NCI-H510A (cell line): ENCODE measurements around the gene IRS1.
"Not testable (repeated sequence)": the region's sequence is repeated elsewhere in the genome, so short reads cannot be mapped to it uniquely, and the experiment has no call there.

Experiments used
- DNase-seq: peaks from one replicate; lab custom pipeline; 2025; lab: John Stamatoyannopoulos, UW

Gene IRS1, protein sequence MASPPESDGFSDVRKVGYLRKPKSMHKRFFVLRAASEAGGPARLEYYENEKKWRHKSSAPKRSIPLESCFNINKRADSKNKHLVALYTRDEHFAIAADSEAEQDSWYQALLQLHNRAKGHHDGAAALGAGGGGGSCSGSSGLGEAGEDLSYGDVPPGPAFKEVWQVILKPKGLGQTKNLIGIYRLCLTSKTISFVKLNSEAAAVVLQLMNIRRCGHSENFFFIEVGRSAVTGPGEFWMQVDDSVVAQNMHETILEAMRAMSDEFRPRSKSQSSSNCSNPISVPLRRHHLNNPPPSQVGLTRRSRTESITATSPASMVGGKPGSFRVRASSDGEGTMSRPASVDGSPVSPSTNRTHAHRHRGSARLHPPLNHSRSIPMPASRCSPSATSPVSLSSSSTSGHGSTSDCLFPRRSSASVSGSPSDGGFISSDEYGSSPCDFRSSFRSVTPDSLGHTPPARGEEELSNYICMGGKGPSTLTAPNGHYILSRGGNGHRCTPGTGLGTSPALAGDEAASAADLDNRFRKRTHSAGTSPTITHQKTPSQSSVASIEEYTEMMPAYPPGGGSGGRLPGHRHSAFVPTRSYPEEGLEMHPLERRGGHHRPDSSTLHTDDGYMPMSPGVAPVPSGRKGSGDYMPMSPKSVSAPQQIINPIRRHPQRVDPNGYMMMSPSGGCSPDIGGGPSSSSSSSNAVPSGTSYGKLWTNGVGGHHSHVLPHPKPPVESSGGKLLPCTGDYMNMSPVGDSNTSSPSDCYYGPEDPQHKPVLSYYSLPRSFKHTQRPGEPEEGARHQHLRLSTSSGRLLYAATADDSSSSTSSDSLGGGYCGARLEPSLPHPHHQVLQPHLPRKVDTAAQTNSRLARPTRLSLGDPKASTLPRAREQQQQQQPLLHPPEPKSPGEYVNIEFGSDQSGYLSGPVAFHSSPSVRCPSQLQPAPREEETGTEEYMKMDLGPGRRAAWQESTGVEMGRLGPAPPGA (N-terminal part only)

GRCh38 chr2:226799211-226799975 lies at the start of gene IRS1:
TSS of gene IRS1 (minus strand) at chr2:226799820. CDS start at chr2:226798738, 1,082 bp downstream.
- DNase-seq = peak; percentile 47

- DNase-seq = no peak
These were observed 49.7 kb upstream of the IRS1 start for GRCh38 chr2:226849349-226849748.

GRCh38 chr2:226847511-226847910 lies 47.9 kb upstream of the IRS1 start:
- DNase-seq = no peak

GRCh38 chr2:226847090-226847489 lies 47.5 kb upstream of the IRS1 start:
- no peak for DNase-seq

GRCh38 chr2:226845386-226846116 lies 45.9 kb upstream of the IRS1 start:
- DNase-seq = no peak

GRCh38 chr2:226843001-226843400 lies 43.4 kb upstream of the IRS1 start:
- not testable (repeated sequence) for DNase-seq

GRCh38 chr2:226839951-226840350 lies 40.3 kb upstream of the IRS1 start:
- DNase-seq = no peak

DNA sequence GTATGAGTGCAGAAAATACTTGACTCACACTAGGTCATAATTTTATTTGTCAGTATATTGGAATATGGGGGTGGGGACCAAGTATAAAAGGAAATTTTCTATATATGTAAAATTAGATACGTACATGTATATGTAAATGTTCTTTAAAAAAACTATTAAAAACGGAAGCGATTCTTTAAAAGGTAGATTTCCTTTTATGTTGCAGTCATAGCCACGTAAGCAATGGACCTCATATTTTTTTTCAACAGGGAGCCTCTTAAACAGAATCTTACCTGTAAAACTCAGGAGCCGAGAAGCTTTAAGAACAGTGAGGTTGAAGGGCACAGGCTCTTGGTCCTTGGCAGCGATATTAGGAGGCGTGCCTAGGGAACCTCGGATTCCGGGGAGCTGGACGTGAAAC lies 39.5 kb upstream of the IRS1 start:
- no peak for DNase-seq

- no peak for DNase-seq
These were observed 39.1 kb upstream of the IRS1 start for GRCh38 chr2:226838722-226839121.

DNA sequence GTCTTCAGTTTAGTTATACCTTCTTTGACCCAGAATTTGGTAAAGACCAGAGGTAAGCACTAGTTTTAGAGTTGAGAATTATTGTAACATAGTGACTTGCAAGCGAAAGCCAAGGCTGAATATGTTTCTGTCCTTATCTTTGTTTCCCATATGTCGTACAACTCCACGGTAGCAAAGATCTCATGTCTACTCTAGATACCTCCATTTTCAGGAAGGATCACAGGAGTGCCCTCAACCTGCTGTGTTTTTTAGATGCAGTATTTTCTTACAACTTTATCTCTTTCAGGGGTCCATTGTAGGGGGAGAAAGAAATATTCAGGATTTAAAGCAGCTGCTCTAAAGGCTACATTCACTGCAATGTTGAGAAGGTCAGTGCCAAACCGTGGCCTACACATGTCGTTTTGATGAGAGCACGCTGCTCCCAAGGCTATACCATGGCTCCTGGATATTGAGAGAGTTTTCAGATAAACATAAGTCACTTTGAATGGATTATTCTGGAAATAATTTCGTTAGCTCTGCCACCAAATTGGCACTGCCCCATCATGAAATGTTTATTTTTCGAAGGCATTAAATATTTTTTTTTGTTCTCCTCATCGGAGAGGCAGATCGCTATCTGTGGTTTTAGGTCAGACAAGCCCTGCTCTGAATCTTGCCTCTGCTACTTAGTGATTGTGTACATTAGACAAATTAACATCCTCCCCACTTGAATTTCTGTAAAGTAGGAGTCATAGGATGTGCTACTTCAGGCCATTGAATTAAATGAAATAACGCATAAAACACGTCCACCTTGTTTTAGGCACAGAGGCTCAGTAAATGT lies 38.4 kb upstream of the IRS1 start:
- DNase-seq = no peak

DNA sequence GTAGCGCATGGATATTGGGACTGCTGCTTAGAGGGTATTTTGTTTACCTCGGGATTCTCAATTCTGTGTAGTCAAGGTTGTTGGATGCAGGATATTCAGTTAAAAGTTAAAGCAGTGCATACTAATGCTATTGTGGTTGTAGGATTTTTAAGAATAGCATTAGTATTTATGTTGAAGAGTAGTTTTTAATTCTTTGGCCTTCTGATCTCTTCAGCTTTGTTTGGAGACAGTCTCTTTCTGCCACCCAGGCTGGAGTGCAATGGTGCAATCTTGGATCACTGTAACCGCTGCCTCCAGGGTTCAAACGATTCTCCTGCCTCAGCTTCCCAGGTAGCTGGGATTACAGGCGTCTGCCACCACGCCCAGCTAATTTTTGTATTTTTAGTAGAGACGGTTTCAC lies 37.7 kb upstream of the IRS1 start:
- no peak for DNase-seq

DNA sequence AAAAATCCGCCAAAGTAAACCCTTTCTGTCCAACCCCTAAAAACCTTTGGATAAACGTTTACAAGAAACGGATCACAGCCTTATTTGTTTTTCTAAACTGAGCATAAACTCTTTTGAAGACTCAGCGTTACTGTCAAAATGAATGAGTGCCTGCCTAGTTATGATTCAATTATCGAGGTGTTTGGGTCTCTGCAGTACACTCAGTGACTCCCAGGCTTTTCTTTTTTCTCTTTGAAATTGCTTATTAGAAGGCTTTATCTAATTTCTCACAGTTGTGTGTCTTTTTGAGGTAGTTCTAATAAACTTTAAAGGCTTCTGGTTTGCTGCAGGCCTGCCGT lies 36.9 kb upstream of the IRS1 start:
- no peak for DNase-seq

- DNase-seq = peak; percentile 94
These were observed 36.4 kb upstream of the IRS1 start, which contains the start of gene RHBDD1 for GRCh38 chr2:226835796-226836547. TSS of gene RHBDD1 (plus strand) at chr2:226836054. CDS start at chr2:226864694, 28,640 bp downstream.

GRCh38 chr2:226835420-226835795 lies 35.8 kb upstream of the IRS1 start:
- DNase-seq = peak; percentile 67

GRCh38 chr2:226834880-226835279 lies 35.3 kb upstream of the IRS1 start:
- not testable (repeated sequence) for DNase-seq

DNA sequence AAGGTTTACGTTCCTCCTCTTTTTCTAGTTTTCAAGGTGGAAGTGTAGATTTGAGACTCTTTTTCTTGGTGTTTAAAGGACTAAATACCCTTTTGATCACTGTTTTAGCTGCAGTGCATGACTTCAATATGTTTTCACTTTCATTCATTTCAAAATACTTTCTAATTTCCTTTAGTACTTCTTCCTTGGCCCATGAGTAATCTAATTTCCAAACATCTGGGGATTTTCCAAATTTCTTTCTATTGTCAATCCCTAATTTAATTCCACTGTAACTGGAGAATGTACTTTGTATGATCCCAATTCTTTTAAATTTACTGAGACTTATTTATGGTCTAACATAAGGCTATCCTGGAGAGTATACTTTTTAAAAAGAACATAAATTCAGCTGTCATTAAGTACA lies 32.4 kb upstream of the IRS1 start:
- no peak for DNase-seq

GRCh38 chr2:226831266-226831665 lies 31.6 kb upstream of the IRS1 start:
- DNase-seq = no peak

DNA sequence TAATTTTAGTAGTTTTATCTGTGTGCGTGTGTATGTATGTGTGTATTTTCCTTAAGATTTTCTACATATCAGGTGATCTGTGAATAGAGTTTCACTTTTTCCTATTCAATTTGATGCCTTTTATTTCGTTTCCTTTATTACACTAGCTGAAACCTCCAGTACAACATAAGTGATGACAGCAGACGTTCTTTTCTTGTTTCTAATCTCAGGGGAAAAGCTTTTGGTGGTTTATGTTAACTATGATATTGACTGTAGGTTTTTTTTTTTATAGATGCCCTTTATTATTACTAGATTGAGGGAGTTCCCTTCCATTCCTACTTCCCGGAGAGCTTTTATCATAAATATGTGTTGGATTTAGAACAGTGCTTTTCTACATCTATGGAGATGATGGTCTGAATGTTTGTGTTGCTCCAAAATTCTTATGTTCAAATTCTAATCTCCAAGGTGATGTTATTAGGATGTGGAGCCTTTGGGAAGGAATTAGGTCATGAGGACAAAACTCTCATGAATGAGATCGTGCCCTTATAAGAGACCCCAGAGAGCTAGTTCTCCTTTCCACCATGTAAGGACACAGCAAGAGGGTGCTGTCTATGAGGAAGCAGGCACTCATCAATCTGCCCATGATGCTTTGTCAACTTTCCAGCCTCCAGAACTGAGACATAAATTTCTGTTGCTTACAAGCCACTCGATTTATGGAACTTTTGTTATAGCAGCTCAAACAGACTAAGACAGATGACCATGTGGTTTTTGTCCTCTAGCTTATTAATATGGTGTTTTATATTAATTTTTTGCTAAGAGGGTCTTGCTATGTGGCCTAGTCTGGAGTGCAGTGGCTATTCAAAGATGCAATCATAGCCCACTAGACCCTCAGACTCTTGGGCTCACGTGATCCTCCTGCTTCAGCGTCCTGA lies 30.4 kb upstream of the IRS1 start:
- DNase-seq = no peak

- DNase-seq = no peak
These were observed 28.6 kb upstream of the IRS1 start for GRCh38 chr2:226828191-226828590.
